Endodermal cell (in vitro differentiated cells): Measurements from ENCODE around the gene FDPS. TPM values are rescaled to one million over a fixed set of nuclear protein-coding genes. Genes with fewer than 3 reads are reported as not detected.

Experiments
- DNase-seq: peaks from one replicate; pipeline ENCODE4 v3.0.0-alpha.2; 2017
- H3K27ac ChIP-seq: 2 replicates; pipeline ENCODE4 v1.5.1; 2013; ENCODE audit warnings: mild to moderate bottlenecking, low read depth, low read length, moderate library complexity
- H3K27me3 ChIP-seq: 2 replicates; pipeline ENCODE4 v1.6.1; 2013; ENCODE audit warnings: mild to moderate bottlenecking, low read length, moderate library complexity; ENCODE audit not compliant: insufficient read depth, control insufficient read depth, poor library complexity, severe bottlenecking
- H3K36me3 ChIP-seq: 2 replicates; pipeline ENCODE4 v1.7.0; 2013; ENCODE audit warnings: mild to moderate bottlenecking, low read length, moderate library complexity; ENCODE audit not compliant: control insufficient read depth, insufficient read depth
- H3K4me1 ChIP-seq: one replicate; pipeline ENCODE4 v1.7.0; 2013; ENCODE audit warnings: low read length; ENCODE audit not compliant: control insufficient read depth, insufficient read depth
- H3K4me3 ChIP-seq: 2 replicates; pipeline ENCODE4 v1.5.1; 2013; ENCODE audit warnings: mild to moderate bottlenecking, low read length, moderate library complexity
- H3K9ac ChIP-seq: 2 replicates; pipeline ENCODE4 v1.6.1; 2013; ENCODE audit warnings: mild to moderate bottlenecking, low read length, moderate library complexity; ENCODE audit not compliant: poor library complexity, severe bottlenecking; ENCODE audit errors: extremely low read depth
- H3K9me3 ChIP-seq: 2 replicates; pipeline ENCODE4 v1.6.1; 2013; ENCODE audit warnings: mild to moderate bottlenecking, low read length, moderate library complexity; ENCODE audit not compliant: control insufficient read depth
- H3K27ac Mint-ChIP-seq: 2 replicates; pipeline ENCODE4 v1.8.0; 2020; ENCODE audit warnings: mixed read lengths
- H3K27me3 Mint-ChIP-seq: 2 replicates; pipeline ENCODE4 v1.8.0; 2021; ENCODE audit warnings: mild to moderate bottlenecking, mixed read lengths; ENCODE audit not compliant: insufficient read depth
- H3K36me3 Mint-ChIP-seq: 2 replicates; pipeline ENCODE4 v1.8.0; 2020; ENCODE audit warnings: low read depth, mixed read lengths
- H3K4me1 Mint-ChIP-seq: 2 replicates; pipeline ENCODE4 v1.8.0; 2020; ENCODE audit warnings: mixed read lengths
- H3K4me3 Mint-ChIP-seq: 2 replicates; pipeline ENCODE4 v1.8.0; 2020; ENCODE audit warnings: mild to moderate bottlenecking, moderate library complexity, mixed read lengths
- H3K9me3 Mint-ChIP-seq: 2 replicates; pipeline ENCODE4 v1.8.0; 2020; ENCODE audit warnings: mild to moderate bottlenecking, mixed read lengths
- CTCF ChIP-seq: fragments of 200-600 bp; sonication (generic); conservative IDR thresholded peaks from 2 replicates; pipeline ENCODE4 v1.5.0; 2021; ENCODE audit warnings: antibody characterized with exemption, mild to moderate bottlenecking
- WGBS, 2 experiments: methylation state at CpG; one replicate each; pipeline versions ENCODE4 v1.1.5 to v1.1.7; 2013; ENCODE audit warnings: missing lambda C conversion rate in 2 of 2, mixed read lengths in 1 of 2; ENCODE audit not compliant: insufficient coverage in 1 of 2, insufficient read length in 1 of 2; 5-methylcytosine and 5-hydroxymethylcytosine counted together
- total RNA-seq, 2 donors: library from RNA; stranded (reverse); fragmentation: NEBNext Ultra II Directional in 1 of 2; extraction: Animal tissue kit (Norgen Biotek cat#: 25700) in 1 of 2; gene quantifications; 2 replicates in 1 of 2; 3 replicates in 1 of 2; pipeline ENCODE4 v1.2.1, GENCODE V29; 2021

Gene FDPS
- total RNA-seq, 2 donors from 2014 or later: 247 to 250 TPM

- H3K4me3 ChIP-seq: peak within 1 kb of the TSS; percentile 85
- H3K27ac Mint-ChIP-seq: no peak within 1 kb of the TSS
These were observed 31.4 kb upstream of the FDPS start, which contains the start of gene HCN3 for GRCh38 chr1:155277070-155277901. TSS of gene HCN3 (plus strand) at chr1:155277463. CDS start at chr1:155277591, 128 bp downstream.

DNA sequence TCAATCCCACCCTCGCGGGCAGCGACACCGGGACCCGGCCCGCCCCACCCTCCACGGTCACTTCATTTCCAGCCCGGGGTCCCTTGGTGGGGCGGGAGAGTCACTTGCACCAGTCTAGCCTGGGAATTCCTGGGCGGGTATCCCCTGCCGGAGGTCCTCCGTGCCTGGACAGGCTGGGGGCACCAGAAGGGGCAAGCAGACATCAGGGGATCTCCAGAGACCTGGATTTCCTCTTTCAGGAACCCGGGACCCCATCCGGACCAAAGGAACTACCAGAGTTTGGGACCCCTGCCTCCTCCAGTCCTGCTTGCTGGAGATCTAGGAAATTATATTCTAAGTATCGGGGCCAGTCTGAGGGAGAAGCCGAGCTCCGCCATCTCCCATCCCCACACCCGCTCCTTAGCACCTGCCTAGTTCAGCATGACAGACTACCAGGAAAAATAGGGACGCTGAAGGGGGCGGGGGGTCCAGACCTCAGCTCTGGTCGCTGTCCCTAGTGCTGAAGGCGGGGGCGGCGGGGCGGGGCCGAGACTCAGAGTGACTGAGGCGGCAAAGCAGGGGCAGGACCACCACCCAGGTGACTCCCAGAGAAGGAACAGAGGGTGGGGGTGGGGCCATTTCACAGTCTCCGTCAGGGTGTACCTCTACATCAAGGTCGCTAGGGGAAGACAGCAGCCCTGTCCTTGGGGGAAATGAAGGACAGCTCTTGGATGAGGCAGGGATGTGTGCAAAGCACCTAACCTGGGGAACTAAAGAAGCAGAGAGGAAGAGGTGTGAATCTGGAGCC is 30.6 kb upstream of the FDPS start:
- H3K4me1 Mint-ChIP-seq: peaks cover 17% of the 10 kb centered on the region
- H3K27me3 Mint-ChIP-seq: peaks cover 4% of the 10 kb centered on the region
- H3K27ac Mint-ChIP-seq: no peak overlapping the region

More at GRCh38 chr1:155277070-155277901, 31.4 kb upstream of the FDPS start, which contains the start of gene HCN3:
- Mint-ChIP-seq H3K27me3 (peaks cover 4% of the 10 kb centered on the region), H3K4me3 (peak within 1 kb of the TSS; percentile 63), H3K9me3 (no peaks in the 10 kb centered on the region), H3K36me3 (peaks cover 11% of the 10 kb centered on the region), H3K4me1 (peaks cover 23% of the 10 kb centered on the region)
- Histone ChIP-seq H3K4me1 (peaks cover 6% of the 10 kb centered on the region), H3K9ac (peak within 1 kb of the TSS; percentile 6), H3K36me3 (no peaks in the 10 kb centered on the region), H3K27ac (no peak within 1 kb of the TSS), H3K27me3 (no peaks in the 10 kb centered on the region), H3K9me3 (no peaks in the 10 kb centered on the region)
- TF ChIP-seq CTCF: peak; percentile 80
- peak; percentile 100 for DNase-seq
- WGBS, 2 experiments: 1 to 5% methylated on average over 15 to 68 of the region's 68 CpGs

More for the DNA sequence above, 30.6 kb upstream of the FDPS start:
- H3K27ac ChIP-seq: no peak overlapping the region
- H3K9me3 ChIP-seq: no peaks in the 10 kb centered on the region
- peak overlapping the region; percentile 85 for H3K4me3 ChIP-seq
- peak; percentile 72 for TF ChIP-seq CTCF
- peaks cover 5% of the 10 kb centered on the region for H3K36me3 Mint-ChIP-seq
- no peaks in the 10 kb centered on the region for H3K27me3 ChIP-seq
- H3K4me1 ChIP-seq: peaks cover 6% of the 10 kb centered on the region
- WGBS, 2 experiments: 1% methylated on average over 12 to 29 of the region's 29 CpGs
- DNase-seq: peak; percentile 100
- H3K9ac ChIP-seq: no peak overlapping the region
- H3K9me3 Mint-ChIP-seq: no peaks in the 10 kb centered on the region
- H3K4me3 Mint-ChIP-seq: peak overlapping the region; percentile 63
- no peaks in the 10 kb centered on the region for H3K36me3 ChIP-seq
